Nephron (organoid): Measurements from ENCODE around the gene BASP1.

Source experiments
- H3K27ac Mint-ChIP-seq, 3 experiments: 2 replicates each; pipeline ENCODE4 v1.8.0; 2020; ENCODE audit warnings: mixed read lengths in 3 of 3, mild to moderate bottlenecking in 2 of 3, moderate library complexity in 1 of 3
- H3K27me3 Mint-ChIP-seq: 2 replicates; pipeline ENCODE4 v1.8.0; 2021; ENCODE audit warnings: low read depth, mild to moderate bottlenecking, moderate library complexity, mixed read lengths
- H3K36me3 Mint-ChIP-seq: 2 replicates; pipeline ENCODE4 v1.8.0; 2020; ENCODE audit warnings: low read depth, mixed read lengths
- H3K4me1 Mint-ChIP-seq: 2 replicates; pipeline ENCODE4 v1.8.0; 2020; ENCODE audit warnings: mixed read lengths
- H3K4me3 Mint-ChIP-seq, 3 experiments: 2 replicates each; pipeline ENCODE4 v1.8.0; 2020; ENCODE audit warnings: mild to moderate bottlenecking in 3 of 3, mixed read lengths in 3 of 3, moderate library complexity in 2 of 3
- H3K9me3 Mint-ChIP-seq: 2 replicates; pipeline ENCODE4 v1.8.0; 2020; ENCODE audit warnings: mixed read lengths
- CTCF ChIP-seq, 3 experiments: fragments of 200-600 bp; sonication (generic); IDR thresholded peaks; one replicate each; pipeline ENCODE4 v1.5.0; 2021; ENCODE audit warnings: antibody characterized with exemption in 3 of 3; ENCODE audit not compliant: unreplicated experiment in 3 of 3

The BASP1 gene

GRCh38 chr5:17259630-17260257 lies 42.3 kb downstream of the BASP1 start:
- no peak overlapping the region for H3K4me3 Mint-ChIP-seq
- peaks cover 16% of the 10 kb centered on the region for H3K9me3 Mint-ChIP-seq
- no peak overlapping the region for H3K27ac Mint-ChIP-seq
- no peak for TF ChIP-seq CTCF (IDR thresholded peaks at IDR 0.05; ENCODE audit: unreplicated experiment in 3 of 3)
- H3K27me3 Mint-ChIP-seq, result no peaks in the 10 kb centered on the region
- H3K4me1 Mint-ChIP-seq, result no peaks in the 10 kb centered on the region
- peaks cover 92% of the 10 kb centered on the region for H3K36me3 Mint-ChIP-seq

DNA sequence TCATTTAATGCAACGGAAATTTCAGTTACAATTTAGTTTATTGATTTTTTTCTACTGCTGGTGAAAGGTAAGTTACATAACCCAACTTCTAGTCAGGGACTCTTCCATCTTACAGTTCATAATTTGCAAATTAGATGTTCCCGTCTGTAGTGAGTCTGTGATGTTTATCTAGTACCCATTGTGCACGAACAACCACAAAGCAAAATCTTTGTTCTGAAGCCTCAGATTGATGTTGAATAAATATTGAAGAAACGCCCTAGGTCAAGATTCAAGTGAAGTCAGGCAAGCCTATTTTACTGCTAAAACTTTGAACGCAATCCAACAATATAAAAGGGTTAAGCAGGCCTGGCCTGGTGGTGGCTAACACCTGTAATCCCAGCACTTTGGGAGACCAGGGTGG lies 43.1 kb downstream of the BASP1 start:
- H3K4me3 Mint-ChIP-seq, result no peak overlapping the region
- H3K27me3 Mint-ChIP-seq, result no peaks in the 10 kb centered on the region
- peaks cover 89% of the 10 kb centered on the region for H3K36me3 Mint-ChIP-seq
- no peak for TF ChIP-seq CTCF (IDR thresholded peaks at IDR 0.05; ENCODE audit: unreplicated experiment in 3 of 3)
- no peaks in the 10 kb centered on the region for H3K4me1 Mint-ChIP-seq
- no peak overlapping the region for H3K27ac Mint-ChIP-seq
- peaks cover 16% of the 10 kb centered on the region for H3K9me3 Mint-ChIP-seq

GRCh38 chr5:17261075-17261474 lies 43.6 kb downstream of the BASP1 start:
- Mint-ChIP-seq H3K36me3 (peaks cover 84% of the 10 kb centered on the region), H3K27ac (no peak overlapping the region)

DNA sequence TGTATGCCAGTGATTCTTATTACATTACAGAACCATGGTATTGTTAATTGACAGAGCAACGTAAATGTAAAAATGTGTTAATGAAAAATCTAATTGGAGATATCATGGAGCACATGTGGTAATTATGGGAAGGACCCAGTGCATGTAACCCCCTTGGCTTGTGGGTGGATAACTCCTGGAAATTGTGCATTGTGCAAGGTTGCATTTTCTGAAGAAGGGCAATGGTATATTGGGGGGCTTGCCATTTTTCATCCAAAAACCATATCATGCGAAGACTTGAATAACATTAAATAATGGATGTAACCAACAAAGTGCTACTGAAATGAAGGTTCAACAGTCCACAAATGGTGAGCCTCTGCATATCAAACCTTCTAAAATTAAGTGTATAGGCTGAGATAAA lies 47.6 kb downstream of the BASP1 start:
- Mint-ChIP-seq H3K36me3 (peaks cover 70% of the 10 kb centered on the region), H3K27ac (no peak overlapping the region), H3K4me3 (no peak overlapping the region), H3K9me3 (peaks cover 8% of the 10 kb centered on the region), H3K27me3 (no peaks in the 10 kb centered on the region), H3K4me1 (no peaks in the 10 kb centered on the region)
- TF ChIP-seq CTCF (IDR thresholded peaks at IDR 0.05; ENCODE audit: unreplicated experiment in 3 of 3), result no peak

More at GRCh38 chr5:17261075-17261474, 43.6 kb downstream of the BASP1 start:
- Mint-ChIP-seq H3K27me3 (no peaks in the 10 kb centered on the region), H3K4me1 (no peaks in the 10 kb centered on the region), H3K9me3 (peaks cover 16% of the 10 kb centered on the region), H3K4me3 (no peak overlapping the region)
- TF ChIP-seq CTCF (IDR thresholded peaks at IDR 0.05; ENCODE audit: unreplicated experiment in 3 of 3), result no peak

DNA sequence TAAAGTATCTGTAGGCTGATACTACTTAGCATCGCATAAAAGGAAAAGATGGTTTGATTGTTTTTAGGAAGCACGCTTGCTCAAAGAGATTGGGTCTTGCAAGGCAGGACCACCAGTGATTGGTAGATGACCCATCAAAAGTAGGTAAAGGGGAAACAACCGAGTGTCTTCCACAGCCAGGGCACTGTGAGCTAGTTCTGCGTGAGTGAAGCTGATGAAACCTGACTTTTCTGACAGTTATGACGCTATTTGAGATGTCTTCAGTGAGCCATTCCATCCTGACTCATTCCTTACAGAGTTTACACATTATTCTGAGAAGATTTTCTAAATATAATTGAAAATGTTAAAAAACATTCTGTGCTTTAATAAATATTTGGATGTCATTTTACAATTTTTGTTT lies 49.7 kb downstream of the BASP1 start:
- H3K9me3 Mint-ChIP-seq, result peaks cover 3% of the 10 kb centered on the region
- no peak overlapping the region for H3K4me3 Mint-ChIP-seq
- H3K36me3 Mint-ChIP-seq, result peaks cover 55% of the 10 kb centered on the region
- no peaks in the 10 kb centered on the region for H3K4me1 Mint-ChIP-seq
- no peak overlapping the region for H3K27ac Mint-ChIP-seq
- H3K27me3 Mint-ChIP-seq, result no peaks in the 10 kb centered on the region
- no peak for TF ChIP-seq CTCF (IDR thresholded peaks at IDR 0.05; ENCODE audit: unreplicated experiment in 3 of 3)

- Mint-ChIP-seq H3K4me3 (no peak overlapping the region), H3K4me1 (no peaks in the 10 kb centered on the region), H3K9me3 (no peaks in the 10 kb centered on the region), H3K36me3 (peaks cover 38% of the 10 kb centered on the region), H3K27ac (no peak overlapping the region), H3K27me3 (no peaks in the 10 kb centered on the region)
- TF ChIP-seq CTCF (IDR thresholded peaks at IDR 0.05; ENCODE audit: unreplicated experiment in 3 of 3), result no peak
Observed at GRCh38 chr5:17269201-17269600, 51.8 kb downstream of the BASP1 start.
